Measurements from ENCODE around the gene TMOD1.

The TMOD1 gene

DNA sequence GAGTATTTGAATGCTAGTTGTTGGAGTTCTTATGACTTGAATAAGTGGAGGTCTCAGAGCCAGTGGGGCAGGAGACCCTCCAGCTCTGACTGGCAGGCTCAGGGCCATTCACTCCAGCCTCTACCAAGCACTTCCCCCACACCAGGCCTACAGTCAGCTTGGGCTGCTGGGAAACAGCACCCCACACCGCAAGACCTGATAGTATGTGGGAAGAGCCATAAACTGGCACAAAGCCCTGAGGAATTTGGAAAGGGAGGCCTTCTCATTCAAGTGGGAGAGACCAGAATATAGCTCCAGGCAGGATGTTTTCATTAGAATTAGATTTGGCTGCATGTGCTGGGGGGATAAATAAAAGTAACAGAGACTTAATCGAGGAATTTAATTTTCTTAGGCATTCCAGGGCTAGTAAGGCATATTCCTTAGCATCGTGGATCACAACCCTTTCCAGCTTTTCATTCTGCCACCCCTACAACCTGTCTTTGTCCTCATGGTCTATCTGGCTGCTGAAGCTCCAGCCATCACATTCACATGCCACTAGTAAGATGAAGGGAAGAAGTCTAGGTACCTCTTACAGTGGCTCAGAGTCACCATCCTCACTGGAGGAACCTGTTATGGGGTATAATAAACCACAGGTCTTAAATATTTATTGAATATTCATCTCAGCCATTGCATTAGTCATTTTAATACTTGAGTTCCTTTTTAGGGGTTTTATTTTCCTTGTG, 47.5 kb downstream of the TMOD1 start:
- Histone ChIP-seq H3K9me2 (replicated peaks; ENCODE audit: control insufficient read depth, low read length) (no peaks in the 10 kb centered on the region), H3K27me3 (ENCODE audit: control insufficient read depth, low read length) (no peaks in the 10 kb centered on the region), H3K9me3 (ENCODE audit: control insufficient read depth, insufficient read depth, low read length) (no peaks in the 10 kb centered on the region), H3F3A (ENCODE audit: control insufficient read depth, insufficient read depth) (no peaks in the 10 kb centered on the region), H3K79me2 (ENCODE audit: control insufficient read depth, low read length) (no peaks in the 10 kb centered on the region), H3K4me1 (ENCODE audit: control insufficient read depth, low read length) (no peaks in the 10 kb centered on the region), H3K36me3 (ENCODE audit: control insufficient read depth, low read length) (no peaks in the 10 kb centered on the region), H3K4me3 (ENCODE audit: low read length) (no peak overlapping the region), H3K4me2 (ENCODE audit: low read length) (no peak overlapping the region), H3K27ac (ENCODE audit: low read depth, low read length) (no peak overlapping the region), H4K20me1 (ENCODE audit: control insufficient read depth, insufficient read depth, low read depth, low read length) (no peaks in the 10 kb centered on the region)
- no peak for TF ChIP-seq EZH2phosphoT487 (IDR thresholded peaks at IDR 0.05; ENCODE audit: borderline replicate concordance, low read length)
- TF ChIP-seq, protein P1, sequence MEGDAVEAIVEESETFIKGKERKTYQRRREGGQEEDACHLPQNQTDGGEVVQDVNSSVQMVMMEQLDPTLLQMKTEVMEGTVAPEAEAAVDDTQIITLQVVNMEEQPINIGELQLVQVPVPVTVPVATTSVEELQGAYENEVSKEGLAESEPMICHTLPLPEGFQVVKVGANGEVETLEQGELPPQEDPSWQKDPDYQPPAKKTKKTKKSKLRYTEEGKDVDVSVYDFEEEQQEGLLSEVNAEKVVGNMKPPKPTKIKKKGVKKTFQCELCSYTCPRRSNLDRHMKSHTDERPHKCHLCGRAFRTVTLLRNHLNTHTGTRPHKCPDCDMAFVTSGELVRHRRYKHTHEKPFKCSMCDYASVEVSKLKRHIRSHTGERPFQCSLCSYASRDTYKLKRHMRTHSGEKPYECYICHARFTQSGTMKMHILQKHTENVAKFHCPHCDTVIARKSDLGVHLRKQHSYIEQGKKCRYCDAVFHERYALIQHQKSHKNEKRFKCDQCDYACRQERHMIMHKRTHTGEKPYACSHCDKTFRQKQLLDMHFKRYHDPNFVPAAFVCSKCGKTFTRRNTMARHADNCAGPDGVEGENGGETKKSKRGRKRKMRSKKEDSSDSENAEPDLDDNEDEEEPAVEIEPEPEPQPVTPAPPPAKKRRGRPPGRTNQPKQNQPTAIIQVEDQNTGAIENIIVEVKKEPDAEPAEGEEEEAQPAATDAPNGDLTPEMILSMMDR (IDR thresholded peaks at IDR 0.05; ENCODE audit: low read depth, low read length, poor library complexity, severe bottlenecking), result no peak

DNA sequence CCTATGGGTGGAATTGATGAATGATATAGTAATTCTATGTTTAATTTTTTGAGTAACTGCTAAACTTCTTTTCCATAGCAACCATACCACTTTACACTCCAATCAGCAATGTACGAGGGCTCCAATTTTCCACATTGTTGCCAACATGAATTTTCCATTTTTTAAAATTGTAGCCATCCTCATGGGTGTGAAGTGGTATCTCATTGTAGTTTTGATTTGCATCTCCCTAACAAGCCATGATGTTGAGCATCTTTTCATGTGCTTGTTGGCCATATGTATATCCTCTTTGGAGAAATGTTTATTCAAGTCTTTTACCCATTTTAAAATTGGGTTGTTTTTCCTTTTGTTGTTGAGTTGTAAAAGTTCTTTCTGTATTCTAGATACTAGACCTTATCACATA, 48.9 kb downstream of the TMOD1 start:
- TF ChIP-seq, protein P1 (IDR thresholded peaks at IDR 0.05; ENCODE audit: low read depth, low read length, poor library complexity, severe bottlenecking), result no peak
- no peak for TF ChIP-seq EZH2phosphoT487 (IDR thresholded peaks at IDR 0.05; ENCODE audit: borderline replicate concordance, low read length)
- Histone ChIP-seq H3K4me2 (ENCODE audit: low read length) (no peak overlapping the region), H3K4me3 (ENCODE audit: low read length) (no peak overlapping the region), H3K4me1 (ENCODE audit: control insufficient read depth, low read length) (no peaks in the 10 kb centered on the region), H3K27ac (ENCODE audit: low read depth, low read length) (no peak overlapping the region), H3F3A (ENCODE audit: control insufficient read depth, insufficient read depth) (no peaks in the 10 kb centered on the region), H3K27me3 (ENCODE audit: control insufficient read depth, low read length) (no peaks in the 10 kb centered on the region), H3K9me3 (ENCODE audit: control insufficient read depth, insufficient read depth, low read length) (no peaks in the 10 kb centered on the region), H3K79me2 (ENCODE audit: control insufficient read depth, low read length) (no peaks in the 10 kb centered on the region), H3K9me2 (replicated peaks; ENCODE audit: control insufficient read depth, low read length) (no peaks in the 10 kb centered on the region), H4K20me1 (ENCODE audit: control insufficient read depth, insufficient read depth, low read depth, low read length) (no peaks in the 10 kb centered on the region), H3K36me3 (ENCODE audit: control insufficient read depth, low read length) (no peaks in the 10 kb centered on the region)

DNA sequence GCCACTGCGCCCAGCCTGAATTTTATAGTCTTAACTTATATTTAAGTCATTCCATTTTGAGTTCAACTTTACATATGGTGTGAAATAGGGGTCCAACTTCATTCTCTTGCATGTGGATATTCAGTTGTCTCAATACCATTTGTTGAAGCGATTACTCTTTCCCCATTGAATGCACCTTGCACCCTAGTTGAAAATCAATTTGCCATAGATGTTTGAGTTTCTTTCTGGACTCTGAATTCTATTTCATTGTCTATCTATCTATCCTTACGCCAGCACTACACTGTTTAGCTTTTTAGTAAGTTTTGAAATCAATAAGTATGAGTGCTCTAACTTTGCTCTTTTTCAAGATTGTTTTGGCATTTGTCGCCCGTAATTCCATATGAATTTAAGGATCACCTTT, 49.8 kb downstream of the TMOD1 start:
- Histone ChIP-seq H3K36me3 (ENCODE audit: control insufficient read depth, low read length) (no peaks in the 10 kb centered on the region), H4K20me1 (ENCODE audit: control insufficient read depth, insufficient read depth, low read depth, low read length) (no peaks in the 10 kb centered on the region), H3K27ac (ENCODE audit: low read depth, low read length) (no peak overlapping the region), H3K9me2 (replicated peaks; ENCODE audit: control insufficient read depth, low read length) (no peaks in the 10 kb centered on the region), H3K4me1 (ENCODE audit: control insufficient read depth, low read length) (no peaks in the 10 kb centered on the region), H3K4me3 (ENCODE audit: low read length) (no peak overlapping the region), H3K4me2 (ENCODE audit: low read length) (no peak overlapping the region), H3K9me3 (ENCODE audit: control insufficient read depth, insufficient read depth, low read length) (no peaks in the 10 kb centered on the region), H3F3A (ENCODE audit: control insufficient read depth, insufficient read depth) (no peaks in the 10 kb centered on the region), H3K27me3 (ENCODE audit: control insufficient read depth, low read length) (no peaks in the 10 kb centered on the region), H3K79me2 (ENCODE audit: control insufficient read depth, low read length) (no peaks in the 10 kb centered on the region)
- TF ChIP-seq, protein P1 (IDR thresholded peaks at IDR 0.05; ENCODE audit: low read depth, low read length, poor library complexity, severe bottlenecking), result no peak
- no peak for TF ChIP-seq EZH2phosphoT487 (IDR thresholded peaks at IDR 0.05; ENCODE audit: borderline replicate concordance, low read length)

Data from DOHH2 (cell line).